HepG2 (cell line): ENCODE measurements around the gene BRMS1. TPM values are rescaled to one million over a fixed set of nuclear protein-coding genes. Genes with fewer than 3 reads are reported as not detected.

ENCODE experiments used
- BATF2 ChIP-seq: sonication (generic); formaldehyde crosslinking; IDR thresholded peaks from 2 replicates; pipeline ENCODE4 v1.8.0; 2022; ENCODE audit warnings: mild to moderate bottlenecking, missing genetic modification reagents, moderate library complexity
- CHCHD3 ChIP-seq: sonication (generic); formaldehyde crosslinking; IDR thresholded peaks from 2 replicates; pipeline ENCODE4 v1.8.0; 2022; ENCODE audit warnings: mild to moderate bottlenecking, missing genetic modification reagents, moderate library complexity
- CREB1 ChIP-seq, 2 experiments: fragments of 450-650 bp in 1 of 2; IDR thresholded peaks; 2 replicates each; pipeline ENCODE4 v1.6.1; 2016 to 2017; ENCODE audit warnings: control low read depth in 1 of 2, mild to moderate bottlenecking in 1 of 2, missing compliant biosample characterization in 1 of 2, missing genetic modification characterization in 1 of 2
- KDM4B ChIP-seq: sonication (generic); formaldehyde crosslinking; IDR thresholded peaks from 2 replicates; pipeline ENCODE4 v1.4.0; 2020; ENCODE audit warnings: missing genetic modification reagents
- KLF13 ChIP-seq: sonication (generic); formaldehyde crosslinking; IDR thresholded peaks from 2 replicates; pipeline ENCODE4 v1.4.0; 2020; ENCODE audit warnings: mild to moderate bottlenecking, missing genetic modification reagents
- MED13 ChIP-seq: sonication (generic); formaldehyde crosslinking; IDR thresholded peaks from 2 replicates; pipeline ENCODE4 v1.5.0; 2020; ENCODE audit warnings: missing genetic modification reagents
- NR2F6 ChIP-seq, 2 experiments: IDR thresholded peaks; 2 replicates each; pipeline ENCODE4 v1.6.1; 2016; ENCODE audit warnings: antibody characterized with exemption in 1 of 2, mild to moderate bottlenecking in 1 of 2
- PITX1 ChIP-seq: sonication (generic); formaldehyde crosslinking; IDR thresholded peaks from 2 replicates; pipeline ENCODE4 v1.5.1; 2020; ENCODE audit warnings: mild to moderate bottlenecking, missing genetic modification reagents
- PRDM10 ChIP-seq: sonication (generic); formaldehyde crosslinking; IDR thresholded peaks from 2 replicates; pipeline ENCODE4 v1.4.0; 2020; ENCODE audit warnings: low read depth, missing genetic modification reagents
- SPEN ChIP-seq: sonication (generic); formaldehyde crosslinking; IDR thresholded peaks from 2 replicates; pipeline ENCODE4 v1.5.1; 2020; ENCODE audit warnings: low read depth, mild to moderate bottlenecking, missing genetic modification reagents
- SRSF1 ChIP-seq: fragments of 200-400 bp; formaldehyde crosslinking; optimal IDR thresholded peaks from 2 replicates; pipeline ENCODE3; 2017; ENCODE audit warnings: mild to moderate bottlenecking, low read depth, low read length, moderate library complexity
- TAF1 ChIP-seq: sonication (generic); formaldehyde crosslinking; IDR thresholded peaks from 2 replicates; pipeline ENCODE4 v1.4.0; 2020; ENCODE audit warnings: missing genetic modification reagents
- TBL1XR1 ChIP-seq: fragments of 150-350 bp; IDR thresholded peaks from 2 replicates; pipeline ENCODE4 v1.6.1; 2014; ENCODE audit warnings: borderline replicate concordance, low read length; ENCODE audit not compliant: partially characterized antibody
- TEAD3 ChIP-seq: optimal IDR thresholded peaks from 2 replicates; pipeline ENCODE3; 2016; ENCODE audit warnings: borderline replicate concordance
- TOPORS ChIP-seq: sonication (generic); formaldehyde crosslinking; IDR thresholded peaks from 2 replicates; pipeline ENCODE4 v1.8.0; 2023; ENCODE audit warnings: mild to moderate bottlenecking, missing genetic modification reagents
- ZFX ChIP-seq: sonication (generic); formaldehyde crosslinking; IDR thresholded peaks from 2 replicates; pipeline ENCODE4 v1.4.0; 2020; ENCODE audit warnings: mild to moderate bottlenecking, low read depth, missing genetic modification reagents, moderate library complexity
- ZMAT3 ChIP-seq: sonication (generic); formaldehyde crosslinking; conservative IDR thresholded peaks from 2 replicates; pipeline ENCODE4 v1.7.0; 2021; ENCODE audit warnings: missing genetic modification reagents
- ZNF256 ChIP-seq: sonication (generic); formaldehyde crosslinking; conservative IDR thresholded peaks from 2 replicates; pipeline ENCODE4 v1.4.0; 2020; ENCODE audit warnings: missing genetic modification reagents
- ZNF543 ChIP-seq: sonication (generic); formaldehyde crosslinking; IDR thresholded peaks from 2 replicates; pipeline ENCODE4 v1.4.0; 2020; ENCODE audit warnings: mild to moderate bottlenecking, missing genetic modification reagents
- ZNF777 ChIP-seq: sonication (generic); formaldehyde crosslinking; IDR thresholded peaks from 2 replicates; pipeline ENCODE4 v1.4.0; 2020; ENCODE audit warnings: missing genetic modification reagents
- ZNF788 ChIP-seq: sonication (generic); formaldehyde crosslinking; IDR thresholded peaks from 2 replicates; pipeline ENCODE4 v1.5.0; 2020; ENCODE audit warnings: mild to moderate bottlenecking, missing genetic modification reagents, borderline replicate concordance
- polyA plus RNA-seq, 8 experiments: library from polyadenylated mRNA; depleted of rRNA in 3 of 8; stranded (reverse) in 7 of 8; unstranded in 1 of 8; fragments of >200 nt; fragmentation: Illumina TruSeq in 4 of 8; extraction: Trizol in 4 of 8; gene quantifications; 2 replicates each; pipeline versions ENCODE4 v1.2.1 to v1.2.3, GENCODE V29; 2011 to 2016; ENCODE audit warnings: low read depth in 4 of 8, missing spikeins in 1 of 8, mixed read lengths in 1 of 8; ENCODE audit not compliant: insufficient read depth in 1 of 8
- total RNA-seq, 5 experiments: library from RNA; depleted of rRNA; stranded (reverse); fragments of >200 nt; fragmentation: Illumina TruSeq; extraction: Trizol; gene quantifications; 2 replicates each; pipeline ENCODE4 v1.2.3, GENCODE V29; 2016; ENCODE audit warnings: low read depth in 1 of 5
- TF ChIP-seq, protein P1 (sequence below): sonication (generic); formaldehyde crosslinking; IDR thresholded peaks from 2 replicates; pipeline ENCODE4 v1.5.1; 2020; ENCODE audit warnings: missing genetic modification reagents, mild to moderate bottlenecking, borderline replicate concordance

The BRMS1 gene
- total and polyA plus RNA-seq, 2 of the 13 experiments (the other 11 are each of a cell fraction or from before 2014, with no cell fraction given): 15.8 to 55.7 TPM

DNA sequence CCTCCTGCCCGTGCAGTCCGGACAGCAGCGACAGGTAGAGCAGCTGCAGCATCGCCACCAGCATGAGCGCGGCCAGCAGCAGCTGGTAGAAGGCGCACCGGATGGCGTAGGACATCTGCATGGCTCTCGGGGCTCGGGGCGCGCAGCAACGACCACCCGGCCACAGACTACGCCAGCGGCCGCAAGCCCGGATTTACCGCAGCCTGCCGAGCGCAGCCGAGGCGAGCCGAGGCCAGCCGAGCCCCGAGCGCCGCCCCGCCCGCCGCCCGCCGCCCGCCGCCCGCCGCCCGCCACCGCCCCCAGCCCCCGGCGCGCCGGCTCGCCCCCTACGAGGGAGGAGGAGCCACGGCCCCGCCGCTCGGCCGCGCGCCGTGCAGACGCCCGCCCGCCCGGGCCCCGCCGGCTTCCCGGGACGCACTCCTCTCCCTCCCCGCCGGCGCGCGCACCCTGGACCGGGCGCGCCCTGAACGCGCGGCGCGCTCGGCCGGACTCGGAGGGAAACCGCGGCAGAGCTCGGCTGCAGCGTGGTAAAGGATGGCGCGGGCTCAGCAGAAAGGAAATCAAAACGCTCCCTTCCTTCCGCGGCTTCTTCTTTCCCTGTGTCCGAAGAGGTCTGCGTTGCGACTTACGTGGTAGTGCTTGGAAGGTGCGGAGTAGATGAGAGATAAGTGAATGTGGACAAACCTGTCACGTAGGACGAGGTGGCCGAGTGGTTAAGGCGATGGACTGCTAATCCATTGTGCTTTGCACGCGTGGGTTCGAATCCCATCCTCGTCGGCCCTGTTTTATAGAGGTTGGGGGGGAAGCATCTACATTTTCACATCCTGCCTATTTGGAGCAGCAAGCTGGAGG lies 2.7 kb upstream of the BRMS1 start, which contains the start of gene B4GAT1 (continued):
- TF ChIP-seq PRDM10: 0 out of 2 replicates have a peak, but pooled peaks have one; percentile 23
- TF ChIP-seq KLF13 (CRISPR knock-in tag): 0 out of 2 replicates have a peak, but pooled peaks have one; percentile 36
- peak; percentile 48 for TF ChIP-seq TBL1XR1
- no peak for TF ChIP-seq NR2F6 (IDR thresholded peaks at IDR 0.05)
- 0 out of 2 replicates have a peak, but pooled peaks have one; percentile 31 for TF ChIP-seq NR2F6 (CRISPR knock-in tag; IDR thresholded peaks at IDR 0.05)
- TF ChIP-seq PITX1 (CRISPR knock-in tag): peak; percentile 85
- TF ChIP-seq CHCHD3: peak; percentile 29; the same call in 1 of the 2 replicates
- no peak; the same call in 1 of the 2 replicates for TF ChIP-seq SPEN (CRISPR knock-in tag)
- TF ChIP-seq TAF1 (CRISPR knock-in tag): peak; percentile 61
- no peak for TF ChIP-seq ZNF777 (CRISPR knock-in tag)
- TF ChIP-seq ZNF543 (CRISPR knock-in tag): peak; percentile 23; the same call in 1 of the 2 replicates
- no peak for TF ChIP-seq ZNF256 (CRISPR knock-in tag)
- TF ChIP-seq, protein P1, sequence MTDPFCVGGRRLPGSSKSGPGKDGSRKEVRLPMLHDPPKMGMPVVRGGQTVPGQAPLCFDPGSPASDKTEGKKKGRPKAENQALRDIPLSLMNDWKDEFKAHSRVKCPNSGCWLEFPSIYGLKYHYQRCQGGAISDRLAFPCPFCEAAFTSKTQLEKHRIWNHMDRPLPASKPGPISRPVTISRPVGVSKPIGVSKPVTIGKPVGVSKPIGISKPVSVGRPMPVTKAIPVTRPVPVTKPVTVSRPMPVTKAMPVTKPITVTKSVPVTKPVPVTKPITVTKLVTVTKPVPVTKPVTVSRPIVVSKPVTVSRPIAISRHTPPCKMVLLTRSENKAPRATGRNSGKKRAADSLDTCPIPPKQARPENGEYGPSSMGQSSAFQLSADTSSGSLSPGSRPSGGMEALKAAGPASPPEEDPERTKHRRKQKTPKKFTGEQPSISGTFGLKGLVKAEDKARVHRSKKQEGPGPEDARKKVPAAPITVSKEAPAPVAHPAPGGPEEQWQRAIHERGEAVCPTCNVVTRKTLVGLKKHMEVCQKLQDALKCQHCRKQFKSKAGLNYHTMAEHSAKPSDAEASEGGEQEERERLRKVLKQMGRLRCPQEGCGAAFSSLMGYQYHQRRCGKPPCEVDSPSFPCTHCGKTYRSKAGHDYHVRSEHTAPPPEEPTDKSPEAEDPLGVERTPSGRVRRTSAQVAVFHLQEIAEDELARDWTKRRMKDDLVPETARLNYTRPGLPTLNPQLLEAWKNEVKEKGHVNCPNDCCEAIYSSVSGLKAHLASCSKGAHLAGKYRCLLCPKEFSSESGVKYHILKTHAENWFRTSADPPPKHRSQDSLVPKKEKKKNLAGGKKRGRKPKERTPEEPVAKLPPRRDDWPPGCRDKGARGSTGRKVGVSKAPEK: 0 out of 2 replicates have a peak, but pooled peaks have one; percentile 64
- peak; percentile 49 for TF ChIP-seq ZFX (CRISPR knock-in tag)
- TF ChIP-seq CREB1 (IDR thresholded peaks at IDR 0.05): peak; percentile 41
- no peak for TF ChIP-seq CREB1 (CRISPR knock-in tag; IDR thresholded peaks at IDR 0.05)
- TF ChIP-seq SRSF1: no peak
- 0 out of 2 replicates have a peak, but pooled peaks have one; percentile 13 for TF ChIP-seq ZNF788 (CRISPR knock-in tag)
- TF ChIP-seq ZMAT3 (CRISPR knock-in tag): no peak
- peak; percentile 32; the same call in 1 of the 2 replicates for TF ChIP-seq TOPORS (CRISPR knock-in tag)
- peak; percentile 52 for TF ChIP-seq TEAD3 (CRISPR knock-in tag)
- 0 out of 2 replicates have a peak, but pooled peaks have one; percentile 70 for TF ChIP-seq KDM4B (CRISPR knock-in tag)
- no peak for TF ChIP-seq MED13 (CRISPR knock-in tag)
- TF ChIP-seq BATF2 (CRISPR knock-in tag): 0 out of 2 replicates have a peak, but pooled peaks have one; percentile 29
